ENCODE measurements around the gene GNB1L.

- no peak for TF ChIP-seq ZNF263 (CRISPR knock-in tag; IDR thresholded peaks at IDR 0.05; ENCODE audit: borderline replicate concordance)
- TF ChIP-seq EZH2 (IDR thresholded peaks at IDR 0.05; ENCODE audit: borderline replicate concordance, low read depth, low read length): no peak
- no peak for TF ChIP-seq NCOR1 (IDR thresholded peaks at IDR 0.05)
- TF ChIP-seq E2F4 (CRISPR knock-in tag; IDR thresholded peaks at IDR 0.05; ENCODE audit: low read depth): no peak
- TF ChIP-seq ZNF408 (CRISPR knock-in tag; IDR thresholded peaks at IDR 0.05; ENCODE audit: low read depth): no peak
- no peak for TF ChIP-seq GABPB1 (CRISPR knock-in tag; IDR thresholded peaks at IDR 0.05)
- no peak for TF ChIP-seq E2F6 (IDR thresholded peaks at IDR 0.05; ENCODE audit: borderline replicate concordance in 1 of 2, extremely low read depth in 1 of 2, insufficient read depth in 1 of 2, insufficient read length in 1 of 2, low read depth in 1 of 2, low read length in 1 of 2, poor library complexity in 1 of 2, severe bottlenecking in 1 of 2)
- no peak for TF ChIP-seq ATF7 (IDR thresholded peaks at IDR 0.05)
These were observed 107.1 kb downstream of the GNB1L start for GRCh38 chr22:19747551-19747950.
